Keratinocyte (primary cell): ENCODE results near the gene RGSL1. TPM values are rescaled to one million over a fixed set of nuclear protein-coding genes. Genes with fewer than 3 reads are reported as not detected.

Experiments
- DNase-seq: peaks from one replicate; pipeline ENCODE4 v3.0.0-alpha.2; 2011; ENCODE audit warnings: low read depth, missing footprints, low spot score
- FAIRE-seq: peaks from 2 replicates; lab custom pipeline; 2011; peaks lifted over from hg19 to GRCh38; lab: Jason Lieb, UNC
- H2AFZ ChIP-seq: 2 replicates; pipeline ENCODE4 v1.6.0; 2012; ENCODE audit warnings: low read length, control low read depth, inconsistent platforms; ENCODE audit not compliant: control insufficient read depth
- H3K27ac ChIP-seq: 2 replicates; pipeline ENCODE4 v1.5.1; 2011; ENCODE audit warnings: low read length; ENCODE audit not compliant: control insufficient read depth, insufficient read depth
- H3K27me3 ChIP-seq: 3 replicates; pipeline ENCODE4 v1.6.0; 2011; ENCODE audit warnings: low read length; ENCODE audit not compliant: control insufficient read depth, insufficient read depth; ENCODE audit errors: extremely low read depth
- H3K36me3 ChIP-seq, 2 experiments: 2 replicates in 1 of 2; 3 replicates in 1 of 2; pipeline ENCODE4 v1.5.1; 2011; ENCODE audit warnings: low read length in 2 of 2, mild to moderate bottlenecking in 1 of 2; ENCODE audit not compliant: control insufficient read depth in 2 of 2, insufficient read depth in 2 of 2; ENCODE audit errors: extremely low read depth in 1 of 2
- H3K4me1 ChIP-seq: 3 replicates; pipeline ENCODE4 v1.5.1; 2011; ENCODE audit warnings: low read length; ENCODE audit not compliant: control insufficient read depth, insufficient read depth; ENCODE audit errors: extremely low read depth
- H3K4me2 ChIP-seq: 3 replicates; pipeline ENCODE4 v1.6.0; 2011; ENCODE audit warnings: low read depth, low read length; ENCODE audit not compliant: control insufficient read depth, insufficient read depth; ENCODE audit errors: extremely low read depth
- H3K4me3 ChIP-seq, 3 experiments: fragments of 200-600 bp in 1 of 3; sonication (generic) in 1 of 3; 2 replicates in 2 of 3; 3 replicates in 1 of 3; pipeline ENCODE4 v1.5.1; 2011 to 2016; ENCODE audit warnings: low read length in 3 of 3, mild to moderate bottlenecking in 3 of 3, control low read depth in 2 of 3, inconsistent platforms in 1 of 3, low read depth in 1 of 3, mixed read lengths in 1 of 3, mixed run types in 1 of 3, moderate library complexity in 1 of 3; ENCODE audit not compliant: control insufficient read depth in 2 of 3, insufficient read depth in 2 of 3; ENCODE audit errors: extremely low read depth in 1 of 3
- H3K79me2 ChIP-seq: 2 replicates; pipeline ENCODE4 v1.6.0; 2012; ENCODE audit warnings: low read length; ENCODE audit not compliant: control insufficient read depth, insufficient read depth
- H3K9ac ChIP-seq: 3 replicates; pipeline ENCODE4 v1.6.0; 2011; ENCODE audit warnings: low read length; ENCODE audit not compliant: control insufficient read depth, insufficient read depth; ENCODE audit errors: extremely low read depth
- H3K9me1 ChIP-seq: 3 replicates; pipeline ENCODE4 v1.6.0; 2011; ENCODE audit warnings: low read length; ENCODE audit not compliant: control insufficient read depth, insufficient read depth; ENCODE audit errors: extremely low read depth
- H3K9me3 ChIP-seq: 2 replicates; pipeline ENCODE4 v1.5.1; 2012; ENCODE audit warnings: low read depth, low read length; ENCODE audit not compliant: control insufficient read depth
- H4K20me1 ChIP-seq: 3 replicates; pipeline ENCODE4 v1.6.0; 2011; ENCODE audit warnings: low read length; ENCODE audit not compliant: control insufficient read depth, insufficient read depth; ENCODE audit errors: extremely low read depth
- CTCF ChIP-seq, 3 experiments: IDR thresholded peaks in 1 of 3; conservative IDR thresholded peaks in 1 of 3; optimal IDR thresholded peaks in 1 of 3; 2 replicates in 2 of 3; 3 replicates in 1 of 3; pipeline versions ENCODE3 to v1.5.1; 2011; ENCODE audit warnings: low read length in 3 of 3, mild to moderate bottlenecking in 3 of 3, moderate library complexity in 2 of 3, control low read depth in 1 of 3, inconsistent platforms in 1 of 3; ENCODE audit not compliant: insufficient read depth in 2 of 3; ENCODE audit errors: extremely low read depth in 1 of 3
- EZH2 ChIP-seq: IDR thresholded peaks from one replicate; pipeline ENCODE4 v1.6.1; 2012; ENCODE audit warnings: inconsistent platforms, mild to moderate bottlenecking, low read length, moderate library complexity
- dilution Hi-C: fragments of 300-500 bp; cut with MboI; formaldehyde crosslinking; loops from one replicate; pipeline ENCODE4 v1.7.0; 2020; ENCODE audit warnings: low sequenced_read_pairs; ENCODE audit not compliant: extremely low pct_ligation_motif_present
- polyA minus RNA-seq, 3 experiments: library from RNA; depleted of rRNA, polyadenylated mRNA; stranded (reverse); fragments of >200 nt; gene quantifications; 1 replicate in 1 of 3; 2 replicates in 1 of 3; 3 replicates in 1 of 3; pipeline ENCODE4 v1.2.3, GENCODE V29; 2011
- polyA plus RNA-seq, 5 experiments: library from polyadenylated mRNA; depleted of rRNA in 3 of 5; stranded (reverse) in 3 of 5; stranded (forward) in 1 of 5; unstranded in 1 of 5; fragments of >200 nt; gene quantifications; 1 replicate in 1 of 5; 2 replicates in 3 of 5; 3 replicates in 1 of 5; pipeline versions ENCODE4 v1.2.1 to v1.2.3, GENCODE V29; 2011 to 2012; ENCODE audit warnings: missing spikeins in 2 of 5, low read depth in 1 of 5, low replicate concordance in 1 of 5

RGSL1 gene
- not detected in 3 replicates for polyA plus RNA-seq
- not detected for polyA plus RNA-seq (2011; ENCODE audit: low read depth)
- polyA plus RNA-seq (2011; cell fraction: cytosol; rRNA removed): not detected in 2 replicates
- polyA plus RNA-seq (2011; cell fraction: nucleus; rRNA removed): not detected in 2 replicates
- not detected in 2 replicates for polyA plus RNA-seq (2012; ENCODE audit: low replicate concordance)
- not detected in 3 replicates for polyA minus RNA-seq
- not detected for polyA minus RNA-seq (2011; cell fraction: cytosol; rRNA and poly(A)+ RNA removed)
- polyA minus RNA-seq (2011; cell fraction: nucleus; rRNA and poly(A)+ RNA removed): not detected in 2 replicates

GRCh38 chr1:182450087-182450486 is at the start of gene RGSL1:
TSS of gene RGSL1 (plus strand) at chr1:182450146. CDS start at chr1:182450166, 20 bp downstream.
- H3K9me3 ChIP-seq: no peaks in the 10 kb centered on the region
- no peak for FAIRE-seq
- H3K4me3 ChIP-seq: no peak within 1 kb of the TSS
- dilution Hi-C loops: no loop called here
- H2AFZ ChIP-seq: no peak within 1 kb of the TSS
- no peak within 1 kb of the TSS for H3K9ac ChIP-seq
- no peaks in the 10 kb centered on the region for H3K36me3 ChIP-seq
- H3K9me1 ChIP-seq: no peaks in the 10 kb centered on the region
- no peak for TF ChIP-seq EZH2
- TF ChIP-seq CTCF (optimal IDR thresholded peaks at IDR 0.05 in 1 of 3, IDR thresholded peaks at IDR 0.05 in 1 of 3, conservative IDR thresholded peaks at IDR 0.05 in 1 of 3; ENCODE audit: extremely low read depth in 1 of 3, insufficient read depth in 2 of 3, low read length in 3 of 3): no peak
- no peak for DNase-seq
- H3K79me2 ChIP-seq: no peaks in the 10 kb centered on the region
- no peaks in the 10 kb centered on the region for H4K20me1 ChIP-seq
- H3K27me3 ChIP-seq: no peaks in the 10 kb centered on the region
- no peak within 1 kb of the TSS for H3K4me2 ChIP-seq
- H3K4me1 ChIP-seq: no peaks in the 10 kb centered on the region
- no peak within 1 kb of the TSS for H3K27ac ChIP-seq

- no peaks in the 10 kb centered on the region for H4K20me1 ChIP-seq
- dilution Hi-C loops: no loop called here
These were observed 49.4 kb upstream of the RGSL1 start, which contains the start of gene TEDDM1 for GRCh38 chr1:182400567-182400966. TSS of gene TEDDM1 (minus strand) at chr1:182400667. CDS start at chr1:182400485, 182 bp downstream.

More at GRCh38 chr1:182400567-182400966, 49.4 kb upstream of the RGSL1 start, which contains the start of gene TEDDM1:
- H3K27me3 ChIP-seq: no peaks in the 10 kb centered on the region
- no peak within 1 kb of the TSS for H3K27ac ChIP-seq
- FAIRE-seq (no peak), DNase-seq (no peak)
- TF ChIP-seq EZH2 (no peak), CTCF (optimal IDR thresholded peaks at IDR 0.05 in 1 of 3, IDR thresholded peaks at IDR 0.05 in 1 of 3, conservative IDR thresholded peaks at IDR 0.05 in 1 of 3; ENCODE audit: extremely low read depth in 1 of 3, insufficient read depth in 2 of 3, low read length in 3 of 3) (no peak)
- H3K4me3 ChIP-seq: no peak within 1 kb of the TSS
- H3K4me2 ChIP-seq: no peak within 1 kb of the TSS
- H3K79me2 ChIP-seq: no peaks in the 10 kb centered on the region
- H3K9me1 ChIP-seq: no peaks in the 10 kb centered on the region
- peaks cover 13% of the 10 kb centered on the region for H3K4me1 ChIP-seq
- no peaks in the 10 kb centered on the region for H3K36me3 ChIP-seq
- no peak within 1 kb of the TSS for H2AFZ ChIP-seq
- no peak within 1 kb of the TSS for H3K9ac ChIP-seq
- peaks cover 3% of the 10 kb centered on the region for H3K9me3 ChIP-seq
